H9 (cell line): ENCODE measurements around the gene BRMS1L. TPM values are rescaled to one million over a fixed set of nuclear protein-coding genes. Genes with fewer than 3 reads are reported as not detected.

ENCODE experiments used
- DNase-seq: peaks from one replicate; pipeline ENCODE4 v3.0.0-alpha.2; 2017
- H2AFZ ChIP-seq: one replicate; pipeline ENCODE4 v1.6.1; 2013; ENCODE audit warnings: mild to moderate bottlenecking, low read length, control low read depth, moderate library complexity
- H2AK5ac ChIP-seq: 2 replicates; pipeline ENCODE4 v1.6.1; 2013; ENCODE audit warnings: low read length, control low read depth, mixed read lengths; ENCODE audit not compliant: insufficient read length
- H2BK120ac ChIP-seq: one replicate; pipeline ENCODE4 v1.6.1; 2013; ENCODE audit warnings: low read depth, mild to moderate bottlenecking, low read length, control low read depth, inconsistent platforms; ENCODE audit not compliant: poor library complexity, severe bottlenecking
- H2BK12ac ChIP-seq: 2 replicates; pipeline ENCODE4 v1.6.1; 2013; ENCODE audit warnings: low read length, control low read depth, mixed read lengths, low read depth; ENCODE audit not compliant: insufficient read length
- H2BK15ac ChIP-seq: 2 replicates; pipeline ENCODE4 v1.6.1; 2013; ENCODE audit warnings: low read depth, low read length, control low read depth
- H2BK20ac ChIP-seq: one replicate; pipeline ENCODE4 v1.6.1; 2013; ENCODE audit warnings: low read depth, mild to moderate bottlenecking, low read length, control low read depth, inconsistent platforms; ENCODE audit not compliant: poor library complexity, severe bottlenecking
- H2BK5ac ChIP-seq: 2 replicates; pipeline ENCODE4 v1.6.1; 2013; ENCODE audit warnings: low read length, control low read depth, mixed read lengths; ENCODE audit not compliant: insufficient read length
- H3K14ac ChIP-seq: 2 replicates; pipeline ENCODE4 v1.6.1; 2013; ENCODE audit warnings: low read length, control low read depth; ENCODE audit not compliant: insufficient read depth
- H3K18ac ChIP-seq: 2 replicates; pipeline ENCODE4 v1.6.1; 2013; ENCODE audit warnings: low read depth, mild to moderate bottlenecking, mixed read lengths, low read length, control low read depth; ENCODE audit not compliant: insufficient read length
- H3K23ac ChIP-seq: 2 replicates; pipeline ENCODE4 v1.6.1; 2013; ENCODE audit warnings: low read length, control low read depth, mixed read lengths, low read depth; ENCODE audit not compliant: insufficient read length
- H3K23me2 ChIP-seq: 2 replicates; pipeline ENCODE4 v1.6.1; 2013; ENCODE audit warnings: low read depth, mild to moderate bottlenecking, mixed read lengths, low read length, control low read depth; ENCODE audit not compliant: insufficient read length, poor library complexity, severe bottlenecking
- H3K27ac ChIP-seq: 2 replicates; pipeline ENCODE4 v1.5.1; 2013; ENCODE audit warnings: low read length, control low read depth, mixed read lengths, low read depth; ENCODE audit not compliant: insufficient read length
- H3K27me3 ChIP-seq: 2 replicates; pipeline ENCODE4 v1.6.1; 2013; ENCODE audit warnings: low read length, control low read depth, inconsistent platforms; ENCODE audit not compliant: insufficient read depth
- H3K4ac ChIP-seq: 2 replicates; pipeline ENCODE4 v1.6.1; 2013; ENCODE audit warnings: low read depth, mild to moderate bottlenecking, control low read depth, inconsistent platforms, low read length, moderate library complexity
- H3K4me1 ChIP-seq: 2 replicates; pipeline ENCODE4 v1.6.1; 2013; ENCODE audit warnings: low read length, control low read depth, inconsistent platforms; ENCODE audit not compliant: insufficient read depth
- H3K4me2 ChIP-seq: 2 replicates; pipeline ENCODE4 v1.6.1; 2013; ENCODE audit warnings: low read length, control low read depth, mixed read lengths; ENCODE audit not compliant: insufficient read length, insufficient read depth
- H3K56ac ChIP-seq: 2 replicates; pipeline ENCODE4 v1.6.1; 2013; ENCODE audit warnings: low read depth, mild to moderate bottlenecking, mixed read lengths, low read length, control low read depth; ENCODE audit not compliant: insufficient read length
- H3K79me1 ChIP-seq: 2 replicates; pipeline ENCODE4 v1.6.1; 2013; ENCODE audit warnings: low read depth, mild to moderate bottlenecking, moderate library complexity, low read length, control low read depth, inconsistent platforms; ENCODE audit not compliant: insufficient read depth, poor library complexity, severe bottlenecking
- H3K79me2 ChIP-seq: 2 replicates; pipeline ENCODE4 v1.6.1; 2013; ENCODE audit warnings: low read length, control low read depth, inconsistent platforms; ENCODE audit not compliant: insufficient read depth
- H3K9ac ChIP-seq: 2 replicates; pipeline ENCODE4 v1.6.1; 2013; ENCODE audit warnings: low read length, control low read depth, mixed read lengths; ENCODE audit not compliant: insufficient read length; ENCODE audit errors: extremely low read depth
- H3K9me3 ChIP-seq: one replicate; pipeline ENCODE4 v1.6.1; 2013; ENCODE audit warnings: low read depth, low read length, inconsistent platforms; ENCODE audit not compliant: control insufficient read depth
- H3T11ph ChIP-seq: one replicate; pipeline ENCODE4 v1.6.1; 2013; ENCODE audit warnings: mild to moderate bottlenecking, low read length, control low read depth, inconsistent platforms
- H4K20me1 ChIP-seq: one replicate; pipeline ENCODE4 v1.6.1; 2013; ENCODE audit not compliant: control insufficient read depth, insufficient read length, insufficient read depth
- H4K5ac ChIP-seq: 2 replicates; pipeline ENCODE4 v1.6.1; 2013; ENCODE audit warnings: low read depth, mild to moderate bottlenecking, mixed read lengths, low read length, control low read depth; ENCODE audit not compliant: insufficient read length
- H4K8ac ChIP-seq: replicated peaks from 2 replicates; pipeline ENCODE4 v1.6.1; 2013; ENCODE audit warnings: low read length, control low read depth, mixed read lengths, low read depth; ENCODE audit not compliant: insufficient read length
- H4K91ac ChIP-seq: 2 replicates; pipeline ENCODE4 v1.6.1; 2013; ENCODE audit warnings: low read depth, mild to moderate bottlenecking, moderate library complexity, mixed read lengths, low read length, control low read depth; ENCODE audit not compliant: insufficient read length
- H3K27ac Mint-ChIP-seq, 3 experiments: 2 replicates in 2 of 3; 3 replicates in 1 of 3; pipeline ENCODE4 v1.8.0; 2020 to 2021; ENCODE audit warnings: mixed read lengths in 3 of 3, mild to moderate bottlenecking in 1 of 3, moderate library complexity in 1 of 3
- H3K27me3 Mint-ChIP-seq: 2 replicates; pipeline ENCODE4 v1.8.0; 2021; ENCODE audit warnings: low read depth, mild to moderate bottlenecking, moderate library complexity, mixed read lengths
- H3K36me3 Mint-ChIP-seq, 3 experiments: 2 replicates in 2 of 3; 3 replicates in 1 of 3; pipeline ENCODE4 v1.8.0; 2020 to 2021; ENCODE audit warnings: low read depth in 3 of 3, mixed read lengths in 3 of 3; ENCODE audit not compliant: insufficient read depth in 1 of 3
- H3K4me1 Mint-ChIP-seq, 2 experiments: 2 replicates each; pipeline ENCODE4 v1.8.0; 2020; ENCODE audit warnings: mixed read lengths in 2 of 2
- H3K4me3 Mint-ChIP-seq, 2 experiments: 2 replicates in 1 of 2; 3 replicates in 1 of 2; pipeline ENCODE4 v1.8.0; 2020 to 2021; ENCODE audit warnings: mild to moderate bottlenecking in 2 of 2, mixed read lengths in 2 of 2, moderate library complexity in 1 of 2
- H3K9me3 Mint-ChIP-seq, 2 experiments: 2 replicates in 1 of 2; 3 replicates in 1 of 2; pipeline ENCODE4 v1.8.0; 2020; ENCODE audit warnings: mild to moderate bottlenecking in 2 of 2, mixed read lengths in 2 of 2, moderate library complexity in 1 of 2
- CTCF ChIP-seq: fragments of 200-600 bp; sonication (generic); conservative IDR thresholded peaks from 3 replicates; pipeline ENCODE4 v1.8.0; 2021; ENCODE audit warnings: antibody characterized with exemption, mild to moderate bottlenecking
- WGBS: extraction: QIAGEN DNeasy Blood & Tissue Kit; methylation state at CpG from one replicate; pipeline ENCODE4 v1.1.7; 2013; ENCODE audit warnings: missing lambda C conversion rate, low lambda C conversion rate, mixed read lengths; ENCODE audit not compliant: insufficient read length; ENCODE audit errors: extremely low coverage; 5-methylcytosine and 5-hydroxymethylcytosine counted together
- total RNA-seq: library from RNA; stranded (reverse); gene quantifications from 2 replicates; pipeline ENCODE4 v1.2.1, GENCODE V29; 2021

The BRMS1L gene
- total RNA-seq, 1 experiment from 2014 or later, result 12.9 TPM

- DNase-seq, result no peak
- H3K9me3 Mint-ChIP-seq, result peaks cover 0 to 4% of the 10 kb centered on the region in 2 experiments; a peak in 2 of 5 replicates
These were observed 28.6 kb downstream of the BRMS1L start for GRCh38 chr14:35854696-35855270.

More at GRCh38 chr14:35854696-35855270, 28.6 kb downstream of the BRMS1L start:
- Mint-ChIP-seq H3K36me3 (peaks cover 20 to 36% (median 20%) of the 10 kb centered on the region in 3 experiments; a peak in 6 of 7 replicates), H3K4me3 (no peak overlapping the region), H3K27ac (no peak overlapping the region), H3K27me3 (no peaks in the 10 kb centered on the region), H3K4me1 (no peaks in the 10 kb centered on the region)
- H3K27ac ChIP-seq, result no peak overlapping the region
- H3K79me2 ChIP-seq, result no peaks in the 10 kb centered on the region
- no peak overlapping the region for H2BK5ac ChIP-seq
- no peak overlapping the region for H3K23ac ChIP-seq
- no peak overlapping the region for H2BK120ac ChIP-seq
- no peaks in the 10 kb centered on the region for H3K23me2 ChIP-seq
- H2AFZ ChIP-seq, result no peak overlapping the region
- H4K20me1 ChIP-seq, result no peaks in the 10 kb centered on the region
- no peak overlapping the region for H2AK5ac ChIP-seq
- no peak overlapping the region for H4K5ac ChIP-seq
- H3K9ac ChIP-seq, result no peak overlapping the region
- H2BK20ac ChIP-seq, result no peak overlapping the region
- H3K18ac ChIP-seq, result no peak overlapping the region
- H3K4me1 ChIP-seq, result no peaks in the 10 kb centered on the region
- H3K9me3 ChIP-seq, result no peaks in the 10 kb centered on the region
- no peak overlapping the region for H4K8ac ChIP-seq
- no peaks in the 10 kb centered on the region for H3K79me1 ChIP-seq
- no peak overlapping the region for H3K56ac ChIP-seq
- H3K4me2 ChIP-seq, result no peak overlapping the region
- no peak overlapping the region for H4K91ac ChIP-seq
- H2BK15ac ChIP-seq, result no peak overlapping the region
- no peak overlapping the region for H2BK12ac ChIP-seq
- H3T11ph ChIP-seq, result no peak overlapping the region
- TF ChIP-seq CTCF, result no peak
- H3K14ac ChIP-seq, result no peak overlapping the region
- H3K4ac ChIP-seq, result no peak overlapping the region
- no peaks in the 10 kb centered on the region for H3K27me3 ChIP-seq
- no CpG with 5 or more reads among the region's 1 CpG for WGBS
